Retinal pigment epithelial cell (primary cell): ENCODE results near the gene ISCU.
A peak's percentile ranks its signal among the peaks of the same experiment; 100 is the strongest.
"Not testable (repeated sequence)": the region's sequence is repeated elsewhere in the genome, so short reads cannot be mapped to it uniquely, and the experiment has no call there.

ENCODE experiments used
- DNase-seq: peaks from one replicate; pipeline ENCODE4 v3.0.0-alpha.2; 2010; ENCODE audit warnings: low read depth
- H3K4me3 ChIP-seq: 2 replicates; pipeline ENCODE4 v1.5.1; 2011; ENCODE audit warnings: mild to moderate bottlenecking, low read length, control low read depth, moderate library complexity
- CTCF ChIP-seq: conservative IDR thresholded peaks from 2 replicates; pipeline ENCODE4 v1.5.1; 2011; ENCODE audit warnings: low read depth, low read length, control low read depth, inconsistent platforms

ISCU gene

GRCh38 chr12:108618079-108618952 lies 55.9 kb downstream of the ISCU start:
- no peak for DNase-seq
- TF ChIP-seq CTCF, result peak; percentile 93
- H3K4me3 ChIP-seq, result no peak overlapping the region

DNA sequence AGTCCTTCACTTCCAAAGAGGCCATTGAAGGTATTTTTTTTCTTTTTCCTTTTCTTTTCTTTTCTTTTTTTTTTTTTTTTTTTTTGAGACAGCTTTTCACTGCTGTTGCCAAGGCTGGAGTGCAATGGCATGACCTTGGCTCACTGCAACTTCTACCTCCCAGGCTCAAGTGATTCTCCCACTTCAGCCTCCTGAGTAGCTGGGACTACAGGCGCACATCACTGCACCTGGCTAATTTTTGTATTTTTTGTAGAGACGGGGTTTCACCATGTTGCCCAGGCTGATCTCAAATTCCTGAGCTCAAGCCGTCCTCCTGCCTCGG lies 56.5 kb downstream of the ISCU start:
- DNase-seq, H3K4me3 ChIP-seq: not testable (repeated sequence)
